ENCODE data around the gene C11orf65.
"Not testable (repeated sequence)": the region's sequence is repeated elsewhere in the genome, so short reads cannot be mapped to it uniquely, and the experiment has no call there.

GRCh38 chr11:108441445-108441844 is 25.9 kb downstream of the C11orf65 start:
- not testable (repeated sequence) for TF ChIP-seq EZH2 (IDR thresholded peaks at IDR 0.05; ENCODE audit: insufficient read depth, poor library complexity, severe bottlenecking); EZH2phosphoT487 (IDR thresholded peaks at IDR 0.05; ENCODE audit: insufficient read depth, low read depth)

Data from GM23248 (cell line).